NCI-H345 treated with DMSO at 0.1 percent for 48 hours (cell line): ENCODE measurements around the gene RGL3.
"Not testable (repeated sequence)": the region's sequence is repeated elsewhere in the genome, so short reads cannot be mapped to it uniquely, and the experiment has no call there.

ENCODE experiments used
- DNase-seq: peaks from one replicate; lab custom pipeline; 2025; ENCODE audit not compliant: unreplicated experiment; lab: John Stamatoyannopoulos, UW

RGL3 gene

GRCh38 chr19:11418549-11419506, at the start of gene RGL3:
Gene RGL3, minus strand, starts transcription at chr19:11419314. Its CDS starts 36 bp downstream, at chr19:11419278.
- DNase-seq: no peak

GRCh38 chr19:11468266-11468845, 49.2 kb upstream of the RGL3 start:
- DNase-seq: not testable (repeated sequence)

GRCh38 chr19:11465600-11465999, 46.5 kb upstream of the RGL3 start:
- DNase-seq: no peak

- no peak for DNase-seq
These were observed 45.5 kb upstream of the RGL3 start for GRCh38 chr19:11464333-11465265.

GRCh38 chr19:11463391-11463790, 44.3 kb upstream of the RGL3 start:
- DNase-seq: no peak

- no peak for DNase-seq
These were observed 42.3 kb upstream of the RGL3 start for GRCh38 chr19:11461453-11461852.

- DNase-seq: no peak
These were observed 41.1 kb upstream of the RGL3 start for GRCh38 chr19:11460207-11460606.

GRCh38 chr19:11458912-11459311, 39.8 kb upstream of the RGL3 start:
- DNase-seq: not testable (repeated sequence)

GRCh38 chr19:11458236-11458900, 39.3 kb upstream of the RGL3 start:
- no peak for DNase-seq

GRCh38 chr19:11457831-11458230, 38.7 kb upstream of the RGL3 start:
- no peak for DNase-seq

- no peak for DNase-seq
These were observed 38.0 kb upstream of the RGL3 start for GRCh38 chr19:11457115-11457514.

GRCh38 chr19:11456659-11457058, 37.5 kb upstream of the RGL3 start:
- no peak for DNase-seq

- DNase-seq: not testable (repeated sequence)
These were observed 36.1 kb upstream of the RGL3 start for GRCh38 chr19:11455233-11455554.

- no peak for DNase-seq
These were observed 34.6 kb upstream of the RGL3 start for GRCh38 chr19:11453468-11454341.

GRCh38 chr19:11452620-11453310, 33.7 kb upstream of the RGL3 start:
- no peak for DNase-seq

GRCh38 chr19:11451871-11452619, 32.9 kb upstream of the RGL3 start:
- DNase-seq: no peak

- no peak for DNase-seq
These were observed 32.3 kb upstream of the RGL3 start for GRCh38 chr19:11451327-11451870.
